Measurements from ENCODE around the gene STYXL1. TPM values are rescaled to one million over a fixed set of nuclear protein-coding genes. Genes with fewer than 3 reads are reported as not detected.

Gene STYXL1
- polyA plus RNA-seq, 3 donors = 64.6 to 79.8 (median 67.2) TPM

GRCh38 chr7:75995996-75996395, 51.8 kb downstream of the STYXL1 start:
- Mint-ChIP-seq H3K27ac (peak overlapping the region; percentile 95 to 100 (median 98)), H3K27me3 (ENCODE audit: low read depth in 3 of 3) (peaks cover 0 to 5% (median 0%) of the 10 kb centered on the region in 3 donors), H3K36me3 (peaks cover 29 to 53% of the 10 kb centered on the region in 2 donors), H3K4me3 (no peak overlapping the region), H3K9me3 (peaks cover 0 to 7% (median 4%) of the 10 kb centered on the region in 7 donors), H3K4me1 (peaks cover 44% of the 10 kb centered on the region)
- DNase-seq = no peak
- Histone ChIP-seq H3K4me1 (ENCODE audit: control insufficient read depth in 1 of 2, insufficient read depth in 2 of 2, low read length in 2 of 2) (peaks cover 37 to 51% of the 10 kb centered on the region in 2 donors), H3K9me3 (replicated peaks in 1 of 2; ENCODE audit: control insufficient read depth in 1 of 2, insufficient read depth in 1 of 2, low read length in 2 of 2) (no peaks in the 10 kb centered on the region), H3K4me2 (replicated peaks; ENCODE audit: extremely low read depth, low read length, poor library complexity, severe bottlenecking) (no peak overlapping the region), H3K9ac (ENCODE audit: insufficient read depth, low read length, poor library complexity, severe bottlenecking) (no peak overlapping the region), H2AFZ (ENCODE audit: insufficient read depth, low read depth, low read length, poor library complexity, severe bottlenecking) (no peak overlapping the region), H3K4me3 (replicated peaks in 1 of 3; ENCODE audit: low read depth in 2 of 3, low read length in 3 of 3) (no peak overlapping the region), H3K27me3 (ENCODE audit: control insufficient read depth in 2 of 2, insufficient read depth in 2 of 2, low read length in 2 of 2) (no peaks in the 10 kb centered on the region), H3K36me3 (replicated peaks in 1 of 2; ENCODE audit: control insufficient read depth in 1 of 2, insufficient read depth in 2 of 2, low read length in 2 of 2) (peaks cover 7 to 20% of the 10 kb centered on the region in 2 donors), H4K20me1 (ENCODE audit: insufficient read depth, low read length) (peaks cover 8% of the 10 kb centered on the region), H3K27ac (ENCODE audit: low read depth in 1 of 2, low read length in 2 of 2) (peak overlapping the region; percentile 47 to 87), H3K79me2 (ENCODE audit: insufficient read depth, low read length) (peaks cover 5% of the 10 kb centered on the region)
- 98% methylated on average over 5 of the region's 5 CpGs for WGBS (ENCODE audit: insufficient coverage)
- TF ChIP-seq, protein P1, sequence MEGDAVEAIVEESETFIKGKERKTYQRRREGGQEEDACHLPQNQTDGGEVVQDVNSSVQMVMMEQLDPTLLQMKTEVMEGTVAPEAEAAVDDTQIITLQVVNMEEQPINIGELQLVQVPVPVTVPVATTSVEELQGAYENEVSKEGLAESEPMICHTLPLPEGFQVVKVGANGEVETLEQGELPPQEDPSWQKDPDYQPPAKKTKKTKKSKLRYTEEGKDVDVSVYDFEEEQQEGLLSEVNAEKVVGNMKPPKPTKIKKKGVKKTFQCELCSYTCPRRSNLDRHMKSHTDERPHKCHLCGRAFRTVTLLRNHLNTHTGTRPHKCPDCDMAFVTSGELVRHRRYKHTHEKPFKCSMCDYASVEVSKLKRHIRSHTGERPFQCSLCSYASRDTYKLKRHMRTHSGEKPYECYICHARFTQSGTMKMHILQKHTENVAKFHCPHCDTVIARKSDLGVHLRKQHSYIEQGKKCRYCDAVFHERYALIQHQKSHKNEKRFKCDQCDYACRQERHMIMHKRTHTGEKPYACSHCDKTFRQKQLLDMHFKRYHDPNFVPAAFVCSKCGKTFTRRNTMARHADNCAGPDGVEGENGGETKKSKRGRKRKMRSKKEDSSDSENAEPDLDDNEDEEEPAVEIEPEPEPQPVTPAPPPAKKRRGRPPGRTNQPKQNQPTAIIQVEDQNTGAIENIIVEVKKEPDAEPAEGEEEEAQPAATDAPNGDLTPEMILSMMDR (IDR thresholded peaks at IDR 0.05) = no peak
- intact Hi-C loops (cut with micrococcal nuclease) = loop anchor here in 1 of 2 donors (2.0 kb wide), 2 partner anchors 45 to 81 kb away; partner anchors contain the start of gene POR

DNA sequence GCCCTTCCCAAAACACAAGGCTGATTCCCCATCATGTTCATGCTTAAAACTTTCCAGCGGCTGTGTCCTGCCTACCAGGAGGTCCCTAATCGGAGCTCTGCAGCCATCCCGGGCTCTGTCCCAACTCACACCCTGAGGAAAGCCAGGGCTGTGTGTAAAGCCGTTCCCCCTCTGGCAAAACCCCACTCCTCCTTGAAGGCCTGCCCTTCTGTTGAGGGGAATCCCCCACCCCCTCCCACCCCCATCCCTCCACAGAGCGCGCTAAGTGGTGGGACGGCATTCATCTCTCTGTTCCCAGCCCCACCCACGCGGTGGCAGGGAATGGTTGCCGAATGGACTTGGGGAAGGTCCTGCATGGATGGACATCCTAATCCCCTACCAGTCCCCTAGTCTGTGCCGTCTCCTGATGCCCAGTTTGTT, 52.7 kb downstream of the STYXL1 start:
- H3K27me3 Mint-ChIP-seq (ENCODE audit: low read depth in 3 of 3) = peaks cover 0 to 5% (median 0%) of the 10 kb centered on the region in 3 donors
- Histone ChIP-seq H3K4me2 (replicated peaks; ENCODE audit: extremely low read depth, low read length, poor library complexity, severe bottlenecking) (peak overlapping the region; percentile 85), H3K9me3 (replicated peaks in 1 of 2; ENCODE audit: control insufficient read depth in 1 of 2, insufficient read depth in 1 of 2, low read length in 2 of 2) (no peaks in the 10 kb centered on the region), H3K9ac (ENCODE audit: insufficient read depth, low read length, poor library complexity, severe bottlenecking) (peak overlapping the region; percentile 80), H3K4me3 (replicated peaks in 1 of 3; ENCODE audit: low read depth in 2 of 3, low read length in 3 of 3) (peak overlapping the region; percentile 25 to 86 (median 61)), H3K4me1 (ENCODE audit: control insufficient read depth in 1 of 2, insufficient read depth in 2 of 2, low read length in 2 of 2) (peaks cover 37 to 51% of the 10 kb centered on the region in 2 donors), H2AFZ (ENCODE audit: insufficient read depth, low read depth, low read length, poor library complexity, severe bottlenecking) (peak overlapping the region; percentile 81), H3K79me2 (ENCODE audit: insufficient read depth, low read length) (peaks cover 5% of the 10 kb centered on the region), H3K27me3 (ENCODE audit: control insufficient read depth in 2 of 2, insufficient read depth in 2 of 2, low read length in 2 of 2) (no peaks in the 10 kb centered on the region), H3K36me3 (replicated peaks in 1 of 2; ENCODE audit: control insufficient read depth in 1 of 2, insufficient read depth in 2 of 2, low read length in 2 of 2) (peaks cover 0 to 11% of the 10 kb centered on the region in 2 donors), H4K20me1 (ENCODE audit: insufficient read depth, low read length) (peaks cover 10% of the 10 kb centered on the region), H3K27ac (ENCODE audit: low read depth in 1 of 2, low read length in 2 of 2) (peak overlapping the region in 1 of 2 donors; percentile 78)
- TF ChIP-seq, protein P1 (IDR thresholded peaks at IDR 0.05) = no peak
- peak overlapping the region; percentile 66 to 69 for H3K4me3 Mint-ChIP-seq
- intact Hi-C loops (cut with micrococcal nuclease) = loop anchor here in 1 of 2 donors (2.0 kb wide), 2 partner anchors 44 to 80 kb away; partner anchors contain the start of gene POR
- H3K9me3 Mint-ChIP-seq = peaks cover 0 to 7% (median 4%) of the 10 kb centered on the region in 7 donors
- WGBS (ENCODE audit: insufficient coverage) = 100% methylated on average over 3 of the region's 11 CpGs
- H3K27ac Mint-ChIP-seq = peak overlapping the region; percentile 64 to 99 (median 87)
- peaks cover 46% of the 10 kb centered on the region for H3K4me1 Mint-ChIP-seq
- peaks cover 28 to 47% of the 10 kb centered on the region in 2 donors for H3K36me3 Mint-ChIP-seq
- no peak for DNase-seq
